ENCODE results near the gene JAML. TPM values are rescaled to one million over a fixed set of nuclear protein-coding genes. Genes with fewer than 3 reads are reported as not detected.

JAML gene
- total RNA-seq, 2 experiments from 2014 or later = 26.7 to 30.3 TPM

GRCh38 chr11:118167906-118168305 is 56.9 kb downstream of the JAML start:
- no peaks in the 10 kb centered on the region for H3K9me3 Mint-ChIP-seq
- H3K36me3 Mint-ChIP-seq (ENCODE audit: low read depth) = no peaks in the 10 kb centered on the region
- no peak for TF ChIP-seq CTCF (IDR thresholded peaks at IDR 0.05)
- H3K27me3 ChIP-seq (ENCODE audit: control insufficient read depth in 1 of 2, insufficient read depth in 2 of 2, low read length in 2 of 2) = peaks cover 2 to 4% of the 10 kb centered on the region in 2 experiments
- H3K27me3 Mint-ChIP-seq = peaks cover 4% of the 10 kb centered on the region
- no peaks in the 10 kb centered on the region for H3K36me3 ChIP-seq (ENCODE audit: insufficient read depth, low read length)
- H3K27ac ChIP-seq (ENCODE audit: low read depth in 1 of 2, low read length in 2 of 2) = no peak overlapping the region
- ChIA-PET CTCF (no interaction called here), POLR2A (no interaction called here)
- H3K4me3 ChIP-seq (ENCODE audit: low read length) = no peak overlapping the region
- no peak overlapping the region for H3K4me3 Mint-ChIP-seq
- H3K27ac Mint-ChIP-seq = no peak overlapping the region
- peaks cover 8% of the 10 kb centered on the region for H3K4me1 ChIP-seq (ENCODE audit: insufficient read depth, low read length)
- peaks cover 5% of the 10 kb centered on the region for H3K4me1 Mint-ChIP-seq (ENCODE audit: low read depth)
- no peak for ATAC-seq (ENCODE audit: poor library complexity)
- no peaks in the 10 kb centered on the region for H3K9me3 ChIP-seq (ENCODE audit: control insufficient read depth in 1 of 2, insufficient read depth in 1 of 2, low read length in 2 of 2)
- intact Hi-C loops (cut with DNase I, micrococcal nuclease) = no loop called here
- no peak for DNase-seq

- POLR2A ChIA-PET = no interaction called here
- CTCF ChIA-PET = no interaction called here
Observed at GRCh38 chr11:118167253-118167652, 57.6 kb downstream of the JAML start.

GRCh38 chr11:118166641-118167040 is 58.2 kb downstream of the JAML start:
- no peaks in the 10 kb centered on the region for H3K9me3 Mint-ChIP-seq
- DNase-seq (no peak), ATAC-seq (ENCODE audit: poor library complexity) (no peak)
- H3K27ac Mint-ChIP-seq = no peak overlapping the region
- Histone ChIP-seq H3K4me1 (ENCODE audit: insufficient read depth, low read length) (peaks cover 5% of the 10 kb centered on the region), H3K27me3 (ENCODE audit: control insufficient read depth in 1 of 2, insufficient read depth in 2 of 2, low read length in 2 of 2) (peaks cover 2 to 4% of the 10 kb centered on the region in 2 experiments), H3K36me3 (ENCODE audit: insufficient read depth, low read length) (no peaks in the 10 kb centered on the region), H3K9me3 (ENCODE audit: control insufficient read depth in 1 of 2, insufficient read depth in 1 of 2, low read length in 2 of 2) (no peaks in the 10 kb centered on the region), H3K4me3 (ENCODE audit: low read length) (no peak overlapping the region), H3K27ac (ENCODE audit: low read depth in 1 of 2, low read length in 2 of 2) (no peak overlapping the region)
- POLR2A ChIA-PET = no interaction called here
- TF ChIP-seq CTCF (IDR thresholded peaks at IDR 0.05) = no peak
- intact Hi-C loops (cut with DNase I, micrococcal nuclease) = no loop called here
- H3K4me3 Mint-ChIP-seq = no peak overlapping the region
- peaks cover 11% of the 10 kb centered on the region for H3K27me3 Mint-ChIP-seq
- no peaks in the 10 kb centered on the region for H3K36me3 Mint-ChIP-seq (ENCODE audit: low read depth)
- peaks cover 2% of the 10 kb centered on the region for H3K4me1 Mint-ChIP-seq (ENCODE audit: low read depth)
- CTCF ChIA-PET = no interaction called here

More at GRCh38 chr11:118167253-118167652, 57.6 kb downstream of the JAML start:
- peaks cover 8% of the 10 kb centered on the region for H3K4me1 ChIP-seq (ENCODE audit: insufficient read depth, low read length)
- H3K27ac ChIP-seq (ENCODE audit: low read depth in 1 of 2, low read length in 2 of 2) = no peak overlapping the region
- no peak for DNase-seq
- Mint-ChIP-seq H3K4me1 (ENCODE audit: low read depth) (peaks cover 5% of the 10 kb centered on the region), H3K9me3 (no peaks in the 10 kb centered on the region), H3K27ac (no peak overlapping the region), H3K36me3 (ENCODE audit: low read depth) (no peaks in the 10 kb centered on the region), H3K27me3 (peaks cover 5% of the 10 kb centered on the region), H3K4me3 (no peak overlapping the region)
- no peaks in the 10 kb centered on the region for H3K36me3 ChIP-seq (ENCODE audit: insufficient read depth, low read length)
- TF ChIP-seq CTCF (IDR thresholded peaks at IDR 0.05) = no peak
- intact Hi-C loops (cut with DNase I, micrococcal nuclease) = no loop called here
- H3K27me3 ChIP-seq (ENCODE audit: control insufficient read depth in 1 of 2, insufficient read depth in 2 of 2, low read length in 2 of 2) = peaks cover 2 to 4% of the 10 kb centered on the region in 2 experiments
- ATAC-seq (ENCODE audit: poor library complexity) = no peak
- H3K4me3 ChIP-seq (ENCODE audit: low read length) = no peak overlapping the region
- H3K9me3 ChIP-seq (ENCODE audit: control insufficient read depth in 1 of 2, insufficient read depth in 1 of 2, low read length in 2 of 2) = no peaks in the 10 kb centered on the region
